Gastroesophageal sphincter (tissue), 4 donors: ENCODE data around the gene DPF3. TPM values are rescaled to one million over a fixed set of nuclear protein-coding genes. Genes with fewer than 3 reads are reported as not detected.

Source experiments
- ATAC-seq: fragments of 150-250 bp; one replicate; pipeline ENCODE4 v1.9.1; 2016; ENCODE audit warnings: mild to moderate bottlenecking, moderate library complexity
- H3K27ac ChIP-seq, 4 donors: fragments of 200-600 bp; sonication (generic) in 3 of 4; 1 replicate in 3 of 4; 2 replicates in 1 of 4; pipeline ENCODE4 v1.5.1; 2016 to 2019
- H3K27me3 ChIP-seq: fragments of 200-600 bp; sonication (generic); one replicate; pipeline ENCODE4 v1.5.1; 2019
- H3K36me3 ChIP-seq, 2 donors: fragments of 200-600 bp; sonication (generic); one replicate each; pipeline ENCODE4 v1.5.1; 2019; ENCODE audit warnings: control low read depth in 1 of 2
- H3K4me1 ChIP-seq, 3 donors: fragments of 200-600 bp; sonication (generic); 1 replicate in 2 of 3; 2 replicates in 1 of 3; pipeline ENCODE4 v1.5.1; 2016 to 2019; ENCODE audit warnings: control low read depth in 2 of 3
- H3K4me3 ChIP-seq, 2 donors: fragments of 200-600 bp; sonication (generic); one replicate each; pipeline ENCODE4 v1.5.1; 2019; ENCODE audit warnings: mild to moderate bottlenecking in 1 of 2, moderate library complexity in 1 of 2
- H3K9me3 ChIP-seq, 3 donors: fragments of 200-600 bp; sonication (generic); one replicate each; pipeline ENCODE4 v1.5.1; 2017 to 2019; ENCODE audit warnings: control low read depth in 2 of 3
- CTCF ChIP-seq, 4 experiments: fragments of 200-600 bp in 2 of 4; fragments of 450-650 bp in 2 of 4; sonication (generic) in 1 of 4; IDR thresholded peaks; one replicate each; pipeline ENCODE4 v1.5.1; 2017 to 2019; ENCODE audit warnings: antibody characterized with exemption in 4 of 4, mild to moderate bottlenecking in 2 of 4, moderate library complexity in 2 of 4
- EP300 ChIP-seq: sonication (generic); formaldehyde crosslinking; IDR thresholded peaks from one replicate; pipeline ENCODE4 v1.6.1; 2017; ENCODE audit warnings: antibody characterized with exemption, mild to moderate bottlenecking
- POLR2A ChIP-seq, 2 donors: fragments of 450-650 bp; IDR thresholded peaks; one replicate each; pipeline ENCODE4 v1.6.1; 2017; ENCODE audit warnings: antibody characterized with exemption in 2 of 2, mild to moderate bottlenecking in 2 of 2, moderate library complexity in 1 of 2
- POLR2AphosphoS5 ChIP-seq: sonication (generic); formaldehyde crosslinking; IDR thresholded peaks from one replicate; pipeline ENCODE4 v1.6.1; 2017; ENCODE audit warnings: antibody characterized with exemption
- WGBS, 2 donors: methylation state at CpG; one replicate each; pipeline ENCODE4 v1.1.5; 2018; ENCODE audit warnings: low coverage in 1 of 2; 5-methylcytosine and 5-hydroxymethylcytosine counted together
- total RNA-seq, 4 donors: library from RNA; depleted of rRNA; stranded (reverse); fragments of >200 nt; gene quantifications; one replicate each; pipeline ENCODE4 v1.1.0, GENCODE V29; 2016

DPF3 gene
- total RNA-seq, 4 donors from 2014 or later = 0.13 to 4.4 (median 2.1) TPM

GRCh38 chr14:72815430-72815829, 78.5 kb downstream of the DPF3 start:
- H3K4me3 ChIP-seq = no peak overlapping the region
- peaks cover 0 to 25% (median 4%) of the 10 kb centered on the region in 3 donors for H3K4me1 ChIP-seq
- peaks cover 0 to 10% (median 0%) of the 10 kb centered on the region in 3 donors for H3K9me3 ChIP-seq
- ATAC-seq = no peak
- H3K27me3 ChIP-seq = no peaks in the 10 kb centered on the region
- H3K36me3 ChIP-seq = no peaks in the 10 kb centered on the region
- 62 to 79% methylated on average over 4 of the region's 4 CpGs for WGBS, 2 donors
- H3K27ac ChIP-seq = no peak overlapping the region
- TF ChIP-seq POLR2AphosphoS5 (no peak), CTCF (IDR thresholded peaks at IDR 0.05) (no peak), POLR2A (IDR thresholded peaks at IDR 0.05) (no peak)

DNA sequence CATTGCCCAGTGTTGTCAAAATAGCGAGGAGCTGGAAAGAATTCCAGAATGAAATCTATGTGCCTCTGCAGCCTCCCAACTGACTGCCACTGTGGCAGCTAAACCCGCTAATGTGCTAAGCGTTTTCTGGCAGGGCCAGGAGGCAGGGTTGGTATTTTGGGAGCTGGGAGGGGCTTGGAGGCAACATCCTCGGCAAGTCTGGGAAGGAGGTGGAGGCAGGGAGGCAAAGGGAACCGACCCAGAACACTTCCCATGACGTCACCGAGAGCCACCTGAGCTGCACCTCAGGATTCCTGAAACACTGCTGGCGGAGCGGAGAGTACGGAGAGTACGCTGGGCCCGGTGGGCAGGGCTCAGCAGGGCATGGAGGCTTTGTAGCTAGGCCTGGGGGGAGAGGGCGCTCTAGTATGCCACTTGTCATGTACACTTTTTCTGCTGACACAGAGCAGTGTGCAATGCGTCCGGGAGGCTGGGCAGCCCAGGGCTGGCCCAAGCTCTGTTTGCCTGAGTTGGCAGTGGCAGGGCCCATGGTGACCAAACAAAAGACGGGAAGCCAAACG, 81.5 kb downstream of the DPF3 start:
- Histone ChIP-seq H3K4me3 (peak overlapping the region in 1 of 2 donors; percentile 35), H3K27me3 (no peaks in the 10 kb centered on the region), H3K4me1 (peaks cover 0 to 35% (median 4%) of the 10 kb centered on the region in 3 donors), H3K27ac (peak overlapping the region; percentile 74 to 87 (median 84)), H3K9me3 (no peaks in the 10 kb centered on the region), H3K36me3 (no peaks in the 10 kb centered on the region)
- ATAC-seq = peak; percentile 87
- TF ChIP-seq POLR2AphosphoS5 (peak; percentile 23), CTCF (IDR thresholded peaks at IDR 0.05) (no peak), POLR2A (IDR thresholded peaks at IDR 0.05) (no peak)
- 54% methylated on average over 13 of the region's 17 CpGs; no CpG with 5 or more reads in 1 of the 2 donors for WGBS, 2 donors

DNA sequence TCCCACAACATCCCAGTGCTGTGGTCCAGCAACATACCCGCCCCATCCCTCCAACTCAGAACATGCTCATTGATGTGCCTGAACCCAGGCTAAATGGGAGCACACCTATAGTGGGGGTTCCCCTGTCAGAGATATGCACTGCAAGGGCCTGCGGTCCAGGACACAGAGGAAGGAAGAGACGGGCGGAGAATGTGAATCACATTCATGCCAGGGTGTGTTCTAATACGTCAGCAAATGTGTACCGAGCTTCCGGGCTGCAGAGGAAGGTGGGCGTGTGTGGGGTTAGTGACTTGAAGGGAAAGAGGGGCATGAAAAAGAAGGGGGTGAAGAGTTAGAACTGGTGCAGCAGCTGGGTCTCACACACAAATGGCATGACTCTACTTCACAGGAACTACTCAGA, 83.7 kb downstream of the DPF3 start:
- Histone ChIP-seq H3K27ac (no peak overlapping the region), H3K27me3 (no peaks in the 10 kb centered on the region), H3K4me3 (no peak overlapping the region), H3K36me3 (no peaks in the 10 kb centered on the region), H3K9me3 (no peaks in the 10 kb centered on the region), H3K4me1 (peaks cover 0 to 35% (median 4%) of the 10 kb centered on the region in 3 donors)
- WGBS, 2 donors = 61 to 70% methylated on average over 6 to 7 of the region's 8 CpGs
- ATAC-seq = no peak
- TF ChIP-seq EP300 = no peak

DNA sequence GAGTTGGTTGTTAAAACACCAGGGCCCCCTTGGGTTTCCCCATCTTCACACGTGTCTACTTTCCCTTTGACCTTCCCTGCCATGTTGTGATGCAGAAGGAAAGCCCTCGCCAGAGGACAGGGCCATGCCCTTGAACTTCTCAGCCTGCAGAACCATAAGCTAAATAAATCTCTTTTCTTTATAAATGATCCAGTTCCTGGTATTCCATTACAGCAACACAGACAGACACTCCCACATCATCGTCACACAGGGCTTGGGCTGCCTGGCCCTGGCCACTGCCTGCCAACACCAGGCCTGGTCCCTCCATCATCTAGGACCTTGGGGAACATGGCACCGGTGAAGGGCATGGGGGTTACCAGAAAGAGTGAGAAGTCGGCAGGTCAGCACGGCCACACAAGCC, 84.8 kb downstream of the DPF3 start:
- no peak overlapping the region for H3K4me3 ChIP-seq
- peaks cover 0 to 35% (median 4%) of the 10 kb centered on the region in 3 donors for H3K4me1 ChIP-seq
- H3K36me3 ChIP-seq = no peaks in the 10 kb centered on the region
- H3K27me3 ChIP-seq = no peaks in the 10 kb centered on the region
- no peaks in the 10 kb centered on the region for H3K9me3 ChIP-seq
- WGBS, 2 donors = 66% methylated on average over 3 of the region's 6 CpGs; no CpG with 5 or more reads in 1 of the 2 donors
- no peak for TF ChIP-seq POLR2AphosphoS5
- H3K27ac ChIP-seq = peak overlapping the region in 1 of 4 donors; percentile 17
- no peak for ATAC-seq

GRCh38 chr14:72808564-72808963, 85.3 kb downstream of the DPF3 start:
- no peak for ATAC-seq
- no peak for TF ChIP-seq CTCF (IDR thresholded peaks at IDR 0.05)
- TF ChIP-seq EP300 = no peak
- no peak for TF ChIP-seq POLR2AphosphoS5
- no peak for TF ChIP-seq POLR2A (IDR thresholded peaks at IDR 0.05)
- peak overlapping the region in 2 of 4 donors; percentile 17 to 35 for H3K27ac ChIP-seq
- no peaks in the 10 kb centered on the region for H3K27me3 ChIP-seq
- 72 to 74% methylated on average over 2 to 4 of the region's 4 CpGs for WGBS, 2 donors
- no peaks in the 10 kb centered on the region for H3K9me3 ChIP-seq
- no peak overlapping the region for H3K4me3 ChIP-seq
- H3K4me1 ChIP-seq = peaks cover 0 to 31% (median 4%) of the 10 kb centered on the region in 3 donors
- H3K36me3 ChIP-seq = no peaks in the 10 kb centered on the region

GRCh38 chr14:72802588-72802946, 91.3 kb downstream of the DPF3 start:
- Histone ChIP-seq H3K27me3 (no peaks in the 10 kb centered on the region), H3K9me3 (no peaks in the 10 kb centered on the region), H3K4me3 (no peak overlapping the region), H3K27ac (peak overlapping the region in 3 of 4 donors; percentile 45 to 59 (median 51)), H3K4me1 (peaks cover 0 to 25% (median 0%) of the 10 kb centered on the region in 3 donors), H3K36me3 (no peaks in the 10 kb centered on the region)
- TF ChIP-seq EP300 (no peak), CTCF (IDR thresholded peaks at IDR 0.05) (no peak), POLR2A (IDR thresholded peaks at IDR 0.05) (no peak)
- no peak for ATAC-seq
- 76% methylated on average over 3 of the region's 3 CpGs; no CpG with 5 or more reads in 1 of the 2 donors for WGBS, 2 donors
